DOHH2 (cell line): Measurements from ENCODE around the gene TFRC.

Experiments
- CTCF ChIP-seq: fragments of 200-600 bp; sonication (generic); IDR thresholded peaks from one replicate; pipeline ENCODE4 v1.5.1; 2014; ENCODE audit warnings: antibody characterized with exemption, mild to moderate bottlenecking, low read depth, low read length; ENCODE audit not compliant: poor library complexity, severe bottlenecking
- EZH2phosphoT487 ChIP-seq: fragments of 200-600 bp; sonication (generic); IDR thresholded peaks from 2 replicates; pipeline ENCODE4 v1.6.1; 2017; ENCODE audit warnings: borderline replicate concordance, mild to moderate bottlenecking, antibody characterized with exemption, low read length, moderate library complexity, mixed read lengths

GRCh38 chr3:196128172-196128843 lies 46.4 kb upstream of the TFRC start:
- TF ChIP-seq CTCF (no peak), EZH2phosphoT487 (no peak)
